Neural progenitor cell (in vitro differentiated cells): ENCODE data around the gene COLEC11. TPM values are rescaled to one million over a fixed set of nuclear protein-coding genes. Genes with fewer than 3 reads are reported as not detected.

ENCODE experiments used
- DNase-seq: peaks from one replicate; pipeline ENCODE4 v3.0.0-alpha.2; 2016; ENCODE audit warnings: low spot score
- H2AFZ ChIP-seq: fragments of 200-600 bp; sonication (generic); replicated peaks from 2 replicates; pipeline ENCODE4 v1.6.1; 2016; ENCODE audit warnings: antibody characterized with exemption
- H3F3A ChIP-seq: fragments of 200-600 bp; sonication (generic); 2 replicates; pipeline ENCODE4 v1.6.1; 2016; ENCODE audit warnings: antibody characterized with exemption, low read depth
- H3K27ac ChIP-seq: fragments of 200-600 bp; sonication (generic); 2 replicates; pipeline ENCODE4 v1.5.1; 2016; ENCODE audit warnings: mild to moderate bottlenecking
- H3K27me3 ChIP-seq: fragments of 200-600 bp; sonication (generic); 2 replicates; pipeline ENCODE4 v1.6.1; 2016; ENCODE audit warnings: mild to moderate bottlenecking, moderate library complexity
- H3K36me3 ChIP-seq: fragments of 200-600 bp; sonication (generic); 2 replicates; pipeline ENCODE4 v1.5.1; 2016
- H3K4me1 ChIP-seq: fragments of 200-600 bp; sonication (generic); 2 replicates; pipeline ENCODE4 v1.6.1; 2016; ENCODE audit warnings: mixed run types
- H3K4me2 ChIP-seq: fragments of 200-600 bp; sonication (generic); 2 replicates; pipeline ENCODE4 v1.6.1; 2016
- H3K4me3 ChIP-seq: fragments of 200-600 bp; sonication (generic); 2 replicates; pipeline ENCODE4 v1.5.1; 2016
- H3K79me2 ChIP-seq: fragments of 200-600 bp; sonication (generic); 2 replicates; pipeline ENCODE4 v1.6.1; 2016; ENCODE audit warnings: low read depth
- H3K9ac ChIP-seq: fragments of 200-600 bp; sonication (generic); 2 replicates; pipeline ENCODE4 v1.6.1; 2016
- H3K9me3 ChIP-seq: fragments of 200-600 bp; sonication (generic); 2 replicates; pipeline ENCODE4 v1.5.1; 2016; ENCODE audit warnings: low read depth
- H4K20me1 ChIP-seq: fragments of 200-600 bp; sonication (generic); 2 replicates; pipeline ENCODE4 v1.6.1; 2016; ENCODE audit warnings: low read depth
- H3K27ac Mint-ChIP-seq: 3 replicates; pipeline ENCODE4 v1.8.0; 2021; ENCODE audit warnings: mixed read lengths
- H3K27me3 Mint-ChIP-seq: 2 replicates; pipeline ENCODE4 v1.8.0; 2022; ENCODE audit warnings: low read depth, mild to moderate bottlenecking, inconsistent platforms, moderate library complexity, mixed read lengths; ENCODE audit not compliant: insufficient read depth
- H3K36me3 Mint-ChIP-seq: 3 replicates; pipeline ENCODE4 v1.8.0; 2021; ENCODE audit warnings: mixed read lengths
- H3K4me1 Mint-ChIP-seq: 3 replicates; pipeline ENCODE4 v1.8.0; 2021; ENCODE audit warnings: mixed read lengths
- H3K4me3 Mint-ChIP-seq: 3 replicates; pipeline ENCODE4 v1.8.0; 2021; ENCODE audit warnings: mild to moderate bottlenecking, moderate library complexity, mixed read lengths
- H3K9me3 Mint-ChIP-seq: 3 replicates; pipeline ENCODE4 v1.8.0; 2020; ENCODE audit warnings: mixed read lengths
- EZH2 ChIP-seq: fragments of 200-600 bp; sonication (generic); IDR thresholded peaks from 2 replicates; pipeline ENCODE4 v1.6.1; 2017; ENCODE audit warnings: antibody characterized with exemption, mild to moderate bottlenecking, moderate library complexity
- EZH2phosphoT487 ChIP-seq: fragments of 200-600 bp; sonication (generic); IDR thresholded peaks from 2 replicates; pipeline ENCODE4 v1.6.1; 2017; ENCODE audit warnings: antibody characterized with exemption
- total RNA-seq: library from RNA; depleted of rRNA; stranded (reverse); fragments of >200 nt; gene quantifications from 2 replicates; pipeline ENCODE4 v1.2.3, GENCODE V29; 2015; ENCODE audit warnings: low replicate concordance
- TF ChIP-seq, protein P1 (sequence below): fragments of 200-600 bp; sonication (generic); IDR thresholded peaks from 2 replicates; pipeline ENCODE4 v1.5.1; 2017; ENCODE audit warnings: antibody characterized with exemption, mild to moderate bottlenecking

The COLEC11 gene
- total RNA-seq, 1 donor from 2014 or later = not detected

- H2AFZ ChIP-seq = no peak overlapping the region
- H3K4me1 ChIP-seq = no peaks in the 10 kb centered on the region
- peaks cover 20% of the 10 kb centered on the region for H3K4me1 Mint-ChIP-seq
- no peak overlapping the region for H3K4me2 ChIP-seq
- H3K27me3 Mint-ChIP-seq = peaks cover 9% of the 10 kb centered on the region
- TF ChIP-seq EZH2 = no peak
- no peak for TF ChIP-seq EZH2phosphoT487
- TF ChIP-seq, protein P1, sequence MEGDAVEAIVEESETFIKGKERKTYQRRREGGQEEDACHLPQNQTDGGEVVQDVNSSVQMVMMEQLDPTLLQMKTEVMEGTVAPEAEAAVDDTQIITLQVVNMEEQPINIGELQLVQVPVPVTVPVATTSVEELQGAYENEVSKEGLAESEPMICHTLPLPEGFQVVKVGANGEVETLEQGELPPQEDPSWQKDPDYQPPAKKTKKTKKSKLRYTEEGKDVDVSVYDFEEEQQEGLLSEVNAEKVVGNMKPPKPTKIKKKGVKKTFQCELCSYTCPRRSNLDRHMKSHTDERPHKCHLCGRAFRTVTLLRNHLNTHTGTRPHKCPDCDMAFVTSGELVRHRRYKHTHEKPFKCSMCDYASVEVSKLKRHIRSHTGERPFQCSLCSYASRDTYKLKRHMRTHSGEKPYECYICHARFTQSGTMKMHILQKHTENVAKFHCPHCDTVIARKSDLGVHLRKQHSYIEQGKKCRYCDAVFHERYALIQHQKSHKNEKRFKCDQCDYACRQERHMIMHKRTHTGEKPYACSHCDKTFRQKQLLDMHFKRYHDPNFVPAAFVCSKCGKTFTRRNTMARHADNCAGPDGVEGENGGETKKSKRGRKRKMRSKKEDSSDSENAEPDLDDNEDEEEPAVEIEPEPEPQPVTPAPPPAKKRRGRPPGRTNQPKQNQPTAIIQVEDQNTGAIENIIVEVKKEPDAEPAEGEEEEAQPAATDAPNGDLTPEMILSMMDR = no peak
- H3K4me3 Mint-ChIP-seq = no peak overlapping the region
- no peak for DNase-seq
- H3K9ac ChIP-seq = no peak overlapping the region
- H3F3A ChIP-seq = no peaks in the 10 kb centered on the region
- H4K20me1 ChIP-seq = no peaks in the 10 kb centered on the region
- peaks cover 14% of the 10 kb centered on the region for H3K27me3 ChIP-seq
- H3K36me3 Mint-ChIP-seq = peaks cover 5% of the 10 kb centered on the region
- H3K36me3 ChIP-seq = no peaks in the 10 kb centered on the region
- H3K27ac Mint-ChIP-seq = no peak overlapping the region
- H3K27ac ChIP-seq = no peak overlapping the region
- peaks cover 8% of the 10 kb centered on the region for H3K9me3 Mint-ChIP-seq
- no peaks in the 10 kb centered on the region for H3K9me3 ChIP-seq
- H3K79me2 ChIP-seq = no peaks in the 10 kb centered on the region
- H3K4me3 ChIP-seq = no peak overlapping the region
Measured at GRCh38 chr2:3595985-3596384, 1.1 kb downstream of the COLEC11 start.

DNA sequence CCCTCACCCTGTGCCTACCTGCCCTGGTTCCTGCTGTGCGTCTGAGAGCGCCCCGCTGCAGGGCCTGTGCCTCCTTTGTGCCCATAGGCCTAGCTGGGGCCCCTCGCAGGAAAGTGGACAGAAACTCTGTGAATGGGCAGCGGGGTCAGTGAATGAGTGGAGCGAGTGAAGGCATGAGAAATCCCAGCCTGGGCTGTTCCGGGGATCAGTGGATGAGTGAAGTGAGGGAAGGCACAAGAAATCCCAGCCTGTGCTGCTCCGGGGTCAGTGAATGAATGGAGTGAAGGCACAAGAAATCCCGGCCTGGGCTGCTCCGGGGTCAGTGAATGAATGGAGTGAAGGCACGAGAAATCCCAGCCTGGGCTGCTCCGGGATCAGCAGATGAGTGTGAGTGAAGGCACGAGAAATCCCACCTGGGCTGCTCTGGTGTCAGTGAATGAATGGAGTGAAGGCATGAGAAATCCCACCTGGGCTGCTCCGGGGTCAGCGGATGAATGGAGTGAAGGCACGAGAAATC, 2.0 kb downstream of the COLEC11 start:
- H3K9me3 Mint-ChIP-seq = peaks cover 8% of the 10 kb centered on the region
- H3K4me3 Mint-ChIP-seq = no peak overlapping the region
- H3K36me3 Mint-ChIP-seq = peaks cover 5% of the 10 kb centered on the region
- no peak overlapping the region for H3K4me3 ChIP-seq
- DNase-seq = no peak
- no peaks in the 10 kb centered on the region for H3K36me3 ChIP-seq
- H4K20me1 ChIP-seq = no peaks in the 10 kb centered on the region
- H3K27me3 Mint-ChIP-seq = peaks cover 9% of the 10 kb centered on the region
- H3K4me1 Mint-ChIP-seq = peaks cover 24% of the 10 kb centered on the region
- H3K79me2 ChIP-seq = no peaks in the 10 kb centered on the region
- no peaks in the 10 kb centered on the region for H3F3A ChIP-seq
- no peaks in the 10 kb centered on the region for H3K9me3 ChIP-seq
- H3K27ac ChIP-seq = no peak overlapping the region
- no peak overlapping the region for H3K9ac ChIP-seq
- no peak overlapping the region for H2AFZ ChIP-seq
- H3K27me3 ChIP-seq = peaks cover 14% of the 10 kb centered on the region
- H3K4me1 ChIP-seq = no peaks in the 10 kb centered on the region
- no peak overlapping the region for H3K4me2 ChIP-seq
- H3K27ac Mint-ChIP-seq = peak overlapping the region; percentile 57
- no peak for TF ChIP-seq EZH2
- TF ChIP-seq EZH2phosphoT487 = no peak
- TF ChIP-seq, protein P1 = no peak

GRCh38 chr2:3597567-3597966, 2.7 kb downstream of the COLEC11 start:
- H3K9me3 ChIP-seq = no peaks in the 10 kb centered on the region
- Mint-ChIP-seq H3K9me3 (peaks cover 7% of the 10 kb centered on the region), H3K4me1 (peaks cover 26% of the 10 kb centered on the region), H3K27ac (peak overlapping the region; percentile 24), H3K4me3 (no peak overlapping the region), H3K27me3 (peaks cover 9% of the 10 kb centered on the region), H3K36me3 (peaks cover 4% of the 10 kb centered on the region)
- no peaks in the 10 kb centered on the region for H3K4me1 ChIP-seq
- H3K27me3 ChIP-seq = peaks cover 14% of the 10 kb centered on the region
- H3F3A ChIP-seq = no peaks in the 10 kb centered on the region
- H3K4me2 ChIP-seq = no peak overlapping the region
- TF ChIP-seq EZH2phosphoT487 = no peak
- TF ChIP-seq, protein P1 = no peak
- TF ChIP-seq EZH2 = no peak
- H3K79me2 ChIP-seq = no peaks in the 10 kb centered on the region
- no peak for DNase-seq
- no peak overlapping the region for H3K27ac ChIP-seq
- H3K4me3 ChIP-seq = no peak overlapping the region
- H3K9ac ChIP-seq = no peak overlapping the region
- H3K36me3 ChIP-seq = no peaks in the 10 kb centered on the region
- no peaks in the 10 kb centered on the region for H4K20me1 ChIP-seq
- no peak overlapping the region for H2AFZ ChIP-seq
